WTC11 (cell line): Measurements from ENCODE around the gene VILL. TPM values are rescaled to one million over a fixed set of nuclear protein-coding genes. Genes with fewer than 3 reads are reported as not detected.

Source experiments
- ATAC-seq: fragments of 200-7000 bp; cut with Tn5 transposase; 2 replicates; pipeline ENCODE4 v1.10.0; 2021; ENCODE audit warnings: mild to moderate bottlenecking, moderate library complexity
- CTCF ChIA-PET: fragments of 300-600 bp; sonication (Branson Sonifier 250); formaldehyde crosslinking; loops from one replicate; lab custom pipeline; 2021; ENCODE audit warnings: antibody characterized with exemption; lab: Charles Lee
- POLR2A ChIA-PET: fragments of 350-600 bp; sonication (Branson Sonifier 250); formaldehyde crosslinking; loops from one replicate; lab custom pipeline; 2021; ENCODE audit warnings: antibody characterized with exemption; lab: Charles Lee
- DNase-seq: peaks from one replicate; pipeline ENCODE4 v3.0.0; 2021; ENCODE audit warnings: low spot score
- H3K27ac Mint-ChIP-seq: 2 replicates; pipeline ENCODE4 v1.8.0; 2021; ENCODE audit warnings: mixed read lengths
- H3K27me3 Mint-ChIP-seq: 2 replicates; pipeline ENCODE4 v1.8.0; 2021; ENCODE audit warnings: low read depth, mild to moderate bottlenecking, moderate library complexity, mixed read lengths
- H3K36me3 Mint-ChIP-seq: 2 replicates; pipeline ENCODE4 v1.8.0; 2021; ENCODE audit warnings: mixed read lengths
- H3K4me1 Mint-ChIP-seq: 2 replicates; pipeline ENCODE4 v1.8.0; 2022; ENCODE audit warnings: mixed read lengths
- H3K4me3 Mint-ChIP-seq: 2 replicates; pipeline ENCODE4 v1.8.0; 2021; ENCODE audit warnings: mild to moderate bottlenecking, moderate library complexity, mixed read lengths
- H3K9me3 Mint-ChIP-seq: 2 replicates; pipeline ENCODE4 v1.8.0; 2021; ENCODE audit warnings: mixed read lengths
- ESRRA ChIP-seq: sonication (generic); formaldehyde crosslinking; IDR thresholded peaks from 2 replicates; pipeline ENCODE4 v1.8.1; 2022; ENCODE audit warnings: mild to moderate bottlenecking, missing genetic modification reagents, borderline replicate concordance
- FOXJ3 ChIP-seq: sonication (generic); formaldehyde crosslinking; IDR thresholded peaks from 2 replicates; pipeline ENCODE4 v1.9.0; 2021; ENCODE audit warnings: missing genetic modification reagents, mild to moderate bottlenecking, borderline replicate concordance
- GABPB1 ChIP-seq: sonication (generic); formaldehyde crosslinking; IDR thresholded peaks from 2 replicates; pipeline ENCODE4 v1.8.1; 2023; ENCODE audit warnings: mild to moderate bottlenecking, missing genetic modification reagents
- HMGA2 ChIP-seq: fragments of 250-450 bp; sonication (Bioruptor Pico); IDR thresholded peaks from 2 replicates; pipeline ENCODE4 v1.4.0; 2021; ENCODE audit warnings: mild to moderate bottlenecking, moderate library complexity
- MXD4 ChIP-seq: fragments of 250-450 bp; sonication (Bioruptor Pico); IDR thresholded peaks from 2 replicates; pipeline ENCODE4 v1.8.0; 2021; ENCODE audit warnings: mild to moderate bottlenecking, moderate library complexity, borderline replicate concordance
- NFYB ChIP-seq: sonication (generic); formaldehyde crosslinking; conservative IDR thresholded peaks from 2 replicates; pipeline ENCODE4 v1.8.0; 2022; ENCODE audit warnings: low read depth, missing genetic modification reagents
- NR2C2 ChIP-seq: sonication (generic); formaldehyde crosslinking; IDR thresholded peaks from 2 replicates; pipeline ENCODE4 v1.8.0; 2022; ENCODE audit warnings: mild to moderate bottlenecking, missing genetic modification reagents
- TEAD4 ChIP-seq: sonication (generic); formaldehyde crosslinking; IDR thresholded peaks from 2 replicates; pipeline ENCODE4 v1.8.0; 2022; ENCODE audit warnings: mild to moderate bottlenecking, missing genetic modification reagents
- ZNF232 ChIP-seq: sonication (generic); formaldehyde crosslinking; IDR thresholded peaks from 2 replicates; pipeline ENCODE4 v1.8.0; 2022; ENCODE audit warnings: mild to moderate bottlenecking, missing genetic modification reagents
- ZNF416 ChIP-seq: fragments of 250-450 bp; sonication (Bioruptor Pico); IDR thresholded peaks from 2 replicates; pipeline ENCODE4 v1.9.0; 2021; ENCODE audit warnings: mild to moderate bottlenecking, inconsistent platforms
- total RNA-seq: library from RNA; stranded (reverse); gene quantifications from 3 replicates; pipeline ENCODE4 v1.2.3, GENCODE V29; 2021
- TF ChIP-seq, protein P1 (sequence below): sonication (generic); formaldehyde crosslinking; IDR thresholded peaks from 2 replicates; pipeline ENCODE4 v1.8.0; 2022; ENCODE audit warnings: mild to moderate bottlenecking, missing genetic modification reagents
- TF ChIP-seq, protein P2 (sequence below): sonication (generic); formaldehyde crosslinking; IDR thresholded peaks from 2 replicates; pipeline ENCODE4 v1.8.0; 2022; ENCODE audit warnings: missing genetic modification reagents
- TF ChIP-seq, protein P3 (sequence below): fragments of 250-450 bp; sonication (Bioruptor Pico); IDR thresholded peaks from 2 replicates; pipeline ENCODE4 v1.9.0; 2021; ENCODE audit warnings: mild to moderate bottlenecking, borderline replicate concordance
- TF ChIP-seq, protein P4 (sequence below): fragments of 200-600 bp; IDR thresholded peaks from 2 replicates; pipeline ENCODE4 v1.8.0; 2022; ENCODE audit warnings: antibody characterized with exemption
- TF ChIP-seq, protein P5 (sequence below): sonication (generic); formaldehyde crosslinking; IDR thresholded peaks from 2 replicates; pipeline ENCODE4 v1.8.1; 2022; ENCODE audit warnings: low read depth, mild to moderate bottlenecking, moderate library complexity, missing genetic modification reagents, borderline replicate concordance
- TF ChIP-seq, protein P6 (sequence below): sonication (generic); formaldehyde crosslinking; IDR thresholded peaks from 2 replicates; pipeline ENCODE4 v1.8.1; 2022; ENCODE audit warnings: mild to moderate bottlenecking, moderate library complexity, missing genetic modification reagents
- TF ChIP-seq, protein P7 (sequence below): sonication (generic); formaldehyde crosslinking; IDR thresholded peaks from 2 replicates; pipeline ENCODE4 v1.8.1; 2023; ENCODE audit warnings: mild to moderate bottlenecking, missing genetic modification reagents, moderate library complexity

VILL gene
- total RNA-seq, 1 experiment from 2014 or later: 4.7 TPM

DNA sequence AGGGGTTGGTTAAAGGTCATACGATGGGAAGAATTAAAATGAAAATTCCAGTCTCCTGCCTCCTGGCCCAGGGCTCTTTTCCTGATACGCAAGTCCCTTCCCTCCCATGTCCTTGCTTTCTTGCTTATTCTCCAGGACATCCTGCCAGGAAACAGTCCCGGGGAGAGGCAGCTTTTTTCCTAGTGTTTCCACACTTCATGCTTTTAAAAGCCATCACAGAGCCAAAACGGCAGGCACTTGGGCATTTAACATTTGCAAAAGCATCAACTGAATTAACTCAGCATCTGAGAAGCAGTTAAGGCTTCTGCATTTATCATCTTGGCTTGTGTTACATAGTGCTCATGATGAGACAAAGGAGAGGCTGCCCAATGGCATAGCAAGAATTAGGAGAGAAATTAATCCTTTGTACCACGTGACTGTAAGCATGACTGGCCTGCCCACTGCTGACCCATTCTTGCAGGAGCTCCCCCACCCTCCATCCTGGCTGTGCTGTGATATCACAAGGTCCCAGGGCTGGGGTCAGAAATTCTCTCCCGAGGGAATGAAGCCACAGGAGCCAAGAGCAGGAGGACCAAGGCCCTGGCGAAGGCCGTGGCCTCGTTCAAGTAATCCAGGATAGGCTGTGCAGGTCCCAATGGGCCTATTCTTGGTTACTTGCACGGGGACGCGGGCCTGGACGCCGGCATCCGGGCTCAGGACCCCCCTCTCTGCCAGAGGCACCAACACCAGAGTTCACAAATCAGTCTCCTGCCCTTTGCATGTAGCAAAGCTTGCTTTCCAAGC is 21.6 kb upstream of the VILL start:
- no peak for DNase-seq
- Mint-ChIP-seq H3K4me1 (peaks cover 30% of the 10 kb centered on the region), H3K27me3 (peaks cover 2% of the 10 kb centered on the region; the same call in 1 of the 2 replicates), H3K4me3 (no peak overlapping the region), H3K9me3 (no peaks in the 10 kb centered on the region; the same call in 1 of the 2 replicates), H3K36me3 (peaks cover 5% of the 10 kb centered on the region), H3K27ac (peak overlapping the region; percentile 57; the same call in 1 of the 2 replicates)
- ChIA-PET CTCF (interaction anchor here (1.8 to 4.3 kb wide), 4 partner anchors 17 to 114 kb away, joined by 6 to 109 read pairs (median 16); no protein-coding TSS in a partner anchor), POLR2A (no interaction called here)
- TF ChIP-seq, protein P1, sequence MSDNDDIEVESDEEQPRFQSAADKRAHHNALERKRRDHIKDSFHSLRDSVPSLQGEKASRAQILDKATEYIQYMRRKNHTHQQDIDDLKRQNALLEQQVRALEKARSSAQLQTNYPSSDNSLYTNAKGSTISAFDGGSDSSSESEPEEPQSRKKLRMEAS: no peak
- no peak for TF ChIP-seq ZNF416
- TF ChIP-seq ESRRA (CRISPR knock-in tag): no peak
- no peak for TF ChIP-seq TEAD4
- TF ChIP-seq, protein P2, sequence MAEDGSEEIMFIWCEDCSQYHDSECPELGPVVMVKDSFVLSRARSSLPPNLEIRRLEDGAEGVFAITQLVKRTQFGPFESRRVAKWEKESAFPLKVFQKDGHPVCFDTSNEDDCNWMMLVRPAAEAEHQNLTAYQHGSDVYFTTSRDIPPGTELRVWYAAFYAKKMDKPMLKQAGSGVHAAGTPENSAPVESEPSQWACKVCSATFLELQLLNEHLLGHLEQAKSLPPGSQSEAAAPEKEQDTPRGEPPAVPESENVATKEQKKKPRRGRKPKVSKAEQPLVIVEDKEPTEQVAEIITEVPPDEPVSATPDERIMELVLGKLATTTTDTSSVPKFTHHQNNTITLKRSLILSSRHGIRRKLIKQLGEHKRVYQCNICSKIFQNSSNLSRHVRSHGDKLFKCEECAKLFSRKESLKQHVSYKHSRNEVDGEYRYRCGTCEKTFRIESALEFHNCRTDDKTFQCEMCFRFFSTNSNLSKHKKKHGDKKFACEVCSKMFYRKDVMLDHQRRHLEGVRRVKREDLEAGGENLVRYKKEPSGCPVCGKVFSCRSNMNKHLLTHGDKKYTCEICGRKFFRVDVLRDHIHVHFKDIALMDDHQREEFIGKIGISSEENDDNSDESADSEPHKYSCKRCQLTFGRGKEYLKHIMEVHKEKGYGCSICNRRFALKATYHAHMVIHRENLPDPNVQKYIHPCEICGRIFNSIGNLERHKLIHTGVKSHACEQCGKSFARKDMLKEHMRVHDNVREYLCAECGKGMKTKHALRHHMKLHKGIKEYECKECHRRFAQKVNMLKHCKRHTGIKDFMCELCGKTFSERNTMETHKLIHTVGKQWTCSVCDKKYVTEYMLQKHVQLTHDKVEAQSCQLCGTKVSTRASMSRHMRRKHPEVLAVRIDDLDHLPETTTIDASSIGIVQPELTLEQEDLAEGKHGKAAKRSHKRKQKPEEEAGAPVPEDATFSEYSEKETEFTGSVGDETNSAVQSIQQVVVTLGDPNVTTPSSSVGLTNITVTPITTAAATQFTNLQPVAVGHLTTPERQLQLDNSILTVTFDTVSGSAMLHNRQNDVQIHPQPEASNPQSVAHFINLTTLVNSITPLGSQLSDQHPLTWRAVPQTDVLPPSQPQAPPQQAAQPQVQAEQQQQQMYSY (CRISPR knock-in tag): no peak
- TF ChIP-seq NFYB (CRISPR knock-in tag): no peak
- ATAC-seq: no peak

DNA sequence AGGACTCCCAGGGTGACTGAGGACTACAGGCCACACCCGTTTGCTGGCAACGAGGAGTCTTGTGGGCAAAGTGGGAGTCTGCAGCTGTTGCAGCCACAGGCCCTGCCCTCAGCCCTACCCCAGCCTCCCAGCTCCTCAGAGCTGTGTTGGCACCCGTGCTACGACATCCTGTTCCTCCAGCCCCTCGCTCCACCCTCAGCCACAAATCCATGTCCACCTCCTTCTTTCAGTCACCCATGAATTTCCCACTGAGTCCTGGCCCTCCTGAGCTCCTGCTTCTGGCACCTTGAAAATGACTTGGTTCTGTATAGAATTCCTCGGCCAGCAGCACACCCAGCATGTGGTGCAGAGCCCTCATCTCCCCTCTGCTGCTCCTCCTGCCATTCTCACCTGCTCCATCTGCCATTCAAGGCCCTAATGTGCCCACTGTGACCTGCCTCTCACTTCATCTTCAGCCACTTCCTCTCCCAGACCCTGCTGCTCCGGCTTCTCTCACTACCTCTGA is 20.9 kb upstream of the VILL start:
- Mint-ChIP-seq H3K9me3 (no peaks in the 10 kb centered on the region; the same call in 1 of the 2 replicates), H3K27ac (no peak overlapping the region), H3K36me3 (peaks cover 5% of the 10 kb centered on the region), H3K4me3 (no peak overlapping the region), H3K27me3 (peaks cover 2% of the 10 kb centered on the region; the same call in 1 of the 2 replicates), H3K4me1 (peaks cover 26% of the 10 kb centered on the region)
- POLR2A ChIA-PET: no interaction called here
- CTCF ChIA-PET: interaction anchor here (1.8 to 4.3 kb wide), 2 partner anchors 16 to 115 kb away, joined by 6 to 109 read pairs; no protein-coding TSS in a partner anchor
- DNase-seq: no peak
- no peak for ATAC-seq
- TF ChIP-seq, protein P3, sequence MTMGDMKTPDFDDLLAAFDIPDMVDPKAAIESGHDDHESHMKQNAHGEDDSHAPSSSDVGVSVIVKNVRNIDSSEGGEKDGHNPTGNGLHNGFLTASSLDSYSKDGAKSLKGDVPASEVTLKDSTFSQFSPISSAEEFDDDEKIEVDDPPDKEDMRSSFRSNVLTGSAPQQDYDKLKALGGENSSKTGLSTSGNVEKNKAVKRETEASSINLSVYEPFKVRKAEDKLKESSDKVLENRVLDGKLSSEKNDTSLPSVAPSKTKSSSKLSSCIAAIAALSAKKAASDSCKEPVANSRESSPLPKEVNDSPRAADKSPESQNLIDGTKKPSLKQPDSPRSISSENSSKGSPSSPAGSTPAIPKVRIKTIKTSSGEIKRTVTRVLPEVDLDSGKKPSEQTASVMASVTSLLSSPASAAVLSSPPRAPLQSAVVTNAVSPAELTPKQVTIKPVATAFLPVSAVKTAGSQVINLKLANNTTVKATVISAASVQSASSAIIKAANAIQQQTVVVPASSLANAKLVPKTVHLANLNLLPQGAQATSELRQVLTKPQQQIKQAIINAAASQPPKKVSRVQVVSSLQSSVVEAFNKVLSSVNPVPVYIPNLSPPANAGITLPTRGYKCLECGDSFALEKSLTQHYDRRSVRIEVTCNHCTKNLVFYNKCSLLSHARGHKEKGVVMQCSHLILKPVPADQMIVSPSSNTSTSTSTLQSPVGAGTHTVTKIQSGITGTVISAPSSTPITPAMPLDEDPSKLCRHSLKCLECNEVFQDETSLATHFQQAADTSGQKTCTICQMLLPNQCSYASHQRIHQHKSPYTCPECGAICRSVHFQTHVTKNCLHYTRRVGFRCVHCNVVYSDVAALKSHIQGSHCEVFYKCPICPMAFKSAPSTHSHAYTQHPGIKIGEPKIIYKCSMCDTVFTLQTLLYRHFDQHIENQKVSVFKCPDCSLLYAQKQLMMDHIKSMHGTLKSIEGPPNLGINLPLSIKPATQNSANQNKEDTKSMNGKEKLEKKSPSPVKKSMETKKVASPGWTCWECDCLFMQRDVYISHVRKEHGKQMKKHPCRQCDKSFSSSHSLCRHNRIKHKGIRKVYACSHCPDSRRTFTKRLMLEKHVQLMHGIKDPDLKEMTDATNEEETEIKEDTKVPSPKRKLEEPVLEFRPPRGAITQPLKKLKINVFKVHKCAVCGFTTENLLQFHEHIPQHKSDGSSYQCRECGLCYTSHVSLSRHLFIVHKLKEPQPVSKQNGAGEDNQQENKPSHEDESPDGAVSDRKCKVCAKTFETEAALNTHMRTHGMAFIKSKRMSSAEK (CRISPR knock-in tag): no peak
- TF ChIP-seq GABPB1 (CRISPR knock-in tag) (no peak), MXD4 (no peak), FOXJ3 (CRISPR knock-in tag) (no peak), HMGA2 (CRISPR knock-in tag) (no peak), NR2C2 (no peak), ZNF232 (CRISPR knock-in tag) (no peak)
- TF ChIP-seq, protein P4, sequence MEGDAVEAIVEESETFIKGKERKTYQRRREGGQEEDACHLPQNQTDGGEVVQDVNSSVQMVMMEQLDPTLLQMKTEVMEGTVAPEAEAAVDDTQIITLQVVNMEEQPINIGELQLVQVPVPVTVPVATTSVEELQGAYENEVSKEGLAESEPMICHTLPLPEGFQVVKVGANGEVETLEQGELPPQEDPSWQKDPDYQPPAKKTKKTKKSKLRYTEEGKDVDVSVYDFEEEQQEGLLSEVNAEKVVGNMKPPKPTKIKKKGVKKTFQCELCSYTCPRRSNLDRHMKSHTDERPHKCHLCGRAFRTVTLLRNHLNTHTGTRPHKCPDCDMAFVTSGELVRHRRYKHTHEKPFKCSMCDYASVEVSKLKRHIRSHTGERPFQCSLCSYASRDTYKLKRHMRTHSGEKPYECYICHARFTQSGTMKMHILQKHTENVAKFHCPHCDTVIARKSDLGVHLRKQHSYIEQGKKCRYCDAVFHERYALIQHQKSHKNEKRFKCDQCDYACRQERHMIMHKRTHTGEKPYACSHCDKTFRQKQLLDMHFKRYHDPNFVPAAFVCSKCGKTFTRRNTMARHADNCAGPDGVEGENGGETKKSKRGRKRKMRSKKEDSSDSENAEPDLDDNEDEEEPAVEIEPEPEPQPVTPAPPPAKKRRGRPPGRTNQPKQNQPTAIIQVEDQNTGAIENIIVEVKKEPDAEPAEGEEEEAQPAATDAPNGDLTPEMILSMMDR: no peak
- TF ChIP-seq, protein P5, sequence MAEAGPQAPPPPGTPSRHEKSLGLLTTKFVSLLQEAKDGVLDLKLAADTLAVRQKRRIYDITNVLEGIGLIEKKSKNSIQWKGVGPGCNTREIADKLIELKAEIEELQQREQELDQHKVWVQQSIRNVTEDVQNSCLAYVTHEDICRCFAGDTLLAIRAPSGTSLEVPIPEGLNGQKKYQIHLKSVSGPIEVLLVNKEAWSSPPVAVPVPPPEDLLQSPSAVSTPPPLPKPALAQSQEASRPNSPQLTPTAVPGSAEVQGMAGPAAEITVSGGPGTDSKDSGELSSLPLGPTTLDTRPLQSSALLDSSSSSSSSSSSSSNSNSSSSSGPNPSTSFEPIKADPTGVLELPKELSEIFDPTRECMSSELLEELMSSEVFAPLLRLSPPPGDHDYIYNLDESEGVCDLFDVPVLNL: no peak
- TF ChIP-seq, protein P6, sequence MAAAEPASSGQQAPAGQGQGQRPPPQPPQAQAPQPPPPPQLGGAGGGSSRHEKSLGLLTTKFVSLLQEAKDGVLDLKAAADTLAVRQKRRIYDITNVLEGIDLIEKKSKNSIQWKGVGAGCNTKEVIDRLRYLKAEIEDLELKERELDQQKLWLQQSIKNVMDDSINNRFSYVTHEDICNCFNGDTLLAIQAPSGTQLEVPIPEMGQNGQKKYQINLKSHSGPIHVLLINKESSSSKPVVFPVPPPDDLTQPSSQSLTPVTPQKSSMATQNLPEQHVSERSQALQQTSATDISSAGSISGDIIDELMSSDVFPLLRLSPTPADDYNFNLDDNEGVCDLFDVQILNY (CRISPR knock-in tag): no peak
- TF ChIP-seq, protein P1: no peak
- TF ChIP-seq, protein P7, sequence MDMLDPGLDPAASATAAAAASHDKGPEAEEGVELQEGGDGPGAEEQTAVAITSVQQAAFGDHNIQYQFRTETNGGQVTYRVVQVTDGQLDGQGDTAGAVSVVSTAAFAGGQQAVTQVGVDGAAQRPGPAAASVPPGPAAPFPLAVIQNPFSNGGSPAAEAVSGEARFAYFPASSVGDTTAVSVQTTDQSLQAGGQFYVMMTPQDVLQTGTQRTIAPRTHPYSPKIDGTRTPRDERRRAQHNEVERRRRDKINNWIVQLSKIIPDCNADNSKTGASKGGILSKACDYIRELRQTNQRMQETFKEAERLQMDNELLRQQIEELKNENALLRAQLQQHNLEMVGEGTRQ: no peak
